ENCODE data around the gene ERICH6B.

The ERICH6B gene

DNA sequence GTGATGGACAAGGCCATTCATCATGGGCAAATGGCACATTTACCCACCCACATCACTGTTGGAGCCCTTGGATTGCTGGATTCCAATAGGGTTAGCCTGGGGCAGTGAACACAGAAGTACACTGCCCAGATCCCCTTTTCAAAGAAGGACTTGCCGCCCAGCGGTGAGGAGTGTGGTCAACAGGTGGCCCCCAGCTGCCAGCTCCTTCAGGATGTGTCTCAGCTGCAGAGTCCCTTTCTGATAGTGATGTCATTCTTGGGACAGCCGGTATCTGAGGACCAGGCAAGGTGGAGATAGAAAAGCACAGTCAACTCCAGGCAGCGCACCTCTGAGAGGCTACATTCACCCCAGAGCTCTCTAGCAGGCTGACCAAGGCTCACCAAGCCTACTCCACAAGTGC is 16.9 kb downstream of the ERICH6B start:
- DNase-seq: no peak

GRCh38 chr13:45596800-45597475 is 18.6 kb downstream of the ERICH6B start:
- DNase-seq: no peak

GRCh38 chr13:45595965-45596364 is 19.6 kb downstream of the ERICH6B start:
- no peak for DNase-seq

DNA sequence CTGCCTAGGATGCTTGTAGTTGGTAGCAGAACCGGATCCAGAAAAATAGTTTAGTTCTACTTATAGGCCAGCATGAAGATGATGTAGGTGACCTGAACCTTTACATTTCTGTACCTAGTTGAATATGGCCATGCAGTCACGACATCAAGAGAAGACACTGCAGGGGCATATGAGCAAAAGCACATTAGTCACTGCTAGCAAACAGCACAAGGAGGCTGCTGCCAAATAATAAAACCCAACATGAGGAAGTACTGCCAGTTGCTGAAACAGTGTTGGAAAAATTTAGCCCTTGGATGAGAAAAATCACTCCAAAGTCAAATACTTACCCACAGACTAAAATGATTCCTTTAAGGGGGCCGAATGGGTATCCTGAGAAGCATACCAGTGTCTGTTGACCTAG is 20.8 kb downstream of the ERICH6B start:
- no peak for DNase-seq

DNA sequence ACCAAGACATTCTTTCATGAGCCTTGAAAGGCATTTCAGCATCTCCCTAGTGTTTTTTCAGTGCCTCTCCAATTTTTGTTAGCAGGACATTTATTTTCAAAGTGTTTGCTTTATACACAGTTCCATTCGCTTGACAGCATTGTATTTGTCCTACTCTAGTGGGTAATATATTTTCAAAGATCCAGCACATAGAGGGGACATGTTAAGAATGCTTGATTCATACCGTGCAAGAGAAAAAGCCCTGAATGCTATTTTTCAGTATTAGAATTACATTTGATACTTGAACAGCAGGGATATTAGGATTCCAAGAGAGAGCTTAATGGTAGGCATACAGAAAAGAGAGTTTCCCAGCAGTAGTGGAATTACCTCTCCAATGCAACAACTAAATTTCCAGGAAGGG is 21.3 kb downstream of the ERICH6B start:
- DNase-seq: no peak

DNA sequence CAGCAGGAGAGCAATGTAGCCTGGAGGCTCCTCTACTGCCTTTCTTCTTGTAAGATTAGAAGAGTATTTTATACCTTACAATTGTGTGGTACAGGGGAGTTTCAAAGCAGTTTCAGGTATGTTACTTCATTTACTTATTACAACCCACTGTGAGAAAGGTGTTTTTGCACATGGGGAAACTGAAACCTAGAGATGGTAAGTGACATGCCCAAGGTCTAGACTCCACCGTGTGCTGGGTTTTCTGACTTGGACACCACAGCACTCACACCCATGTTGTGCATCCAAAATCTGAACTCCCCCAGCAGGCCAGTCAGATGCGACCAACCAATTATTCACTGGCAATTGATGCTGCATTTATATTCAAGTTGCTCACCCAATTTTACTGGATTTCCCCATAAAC is 22.8 kb downstream of the ERICH6B start:
- no peak for DNase-seq

DNA sequence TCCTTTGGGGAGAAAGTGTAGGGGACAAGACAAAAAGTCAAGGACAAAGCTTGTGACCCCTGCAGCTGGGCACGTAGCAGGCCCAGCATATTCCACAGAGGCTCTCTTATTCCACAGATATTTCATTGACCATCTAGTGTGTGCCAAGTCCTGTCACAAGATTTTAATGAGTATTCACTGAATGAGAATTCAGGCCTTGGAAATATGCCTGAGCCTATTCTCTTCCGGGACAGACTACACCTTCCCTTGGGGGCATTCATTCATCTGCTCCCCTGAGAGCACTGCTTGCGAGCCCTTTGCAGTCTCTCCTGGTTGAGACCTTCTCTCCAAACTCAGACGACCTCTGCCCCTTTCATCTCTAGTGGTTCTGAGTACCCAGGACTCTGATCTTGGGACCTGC is 25.5 kb downstream of the ERICH6B start:
- DNase-seq: no peak

DNA sequence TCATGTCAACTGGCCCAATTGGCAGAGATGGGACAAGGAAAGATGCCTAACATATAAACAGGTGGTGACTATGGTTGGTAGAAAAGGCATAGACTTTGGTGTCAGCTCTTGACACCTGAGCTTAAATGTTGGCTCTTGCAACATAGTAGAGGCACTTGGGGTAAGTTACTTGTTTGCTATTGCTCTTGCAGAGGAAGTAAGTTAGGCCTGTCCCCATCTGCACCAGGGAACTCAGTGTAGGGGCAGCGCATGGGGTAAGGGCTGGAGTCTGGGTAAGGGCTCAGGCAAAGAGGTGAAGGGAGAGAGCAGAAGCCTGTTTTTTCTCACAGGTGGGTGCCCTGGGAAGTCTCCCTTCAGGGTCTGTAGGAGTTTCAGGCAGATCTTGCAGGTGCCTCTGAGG is 27.6 kb downstream of the ERICH6B start:
- DNase-seq: no peak

GRCh38 chr13:45584816-45585215 is 30.7 kb downstream of the ERICH6B start:
- no peak for DNase-seq

DNA sequence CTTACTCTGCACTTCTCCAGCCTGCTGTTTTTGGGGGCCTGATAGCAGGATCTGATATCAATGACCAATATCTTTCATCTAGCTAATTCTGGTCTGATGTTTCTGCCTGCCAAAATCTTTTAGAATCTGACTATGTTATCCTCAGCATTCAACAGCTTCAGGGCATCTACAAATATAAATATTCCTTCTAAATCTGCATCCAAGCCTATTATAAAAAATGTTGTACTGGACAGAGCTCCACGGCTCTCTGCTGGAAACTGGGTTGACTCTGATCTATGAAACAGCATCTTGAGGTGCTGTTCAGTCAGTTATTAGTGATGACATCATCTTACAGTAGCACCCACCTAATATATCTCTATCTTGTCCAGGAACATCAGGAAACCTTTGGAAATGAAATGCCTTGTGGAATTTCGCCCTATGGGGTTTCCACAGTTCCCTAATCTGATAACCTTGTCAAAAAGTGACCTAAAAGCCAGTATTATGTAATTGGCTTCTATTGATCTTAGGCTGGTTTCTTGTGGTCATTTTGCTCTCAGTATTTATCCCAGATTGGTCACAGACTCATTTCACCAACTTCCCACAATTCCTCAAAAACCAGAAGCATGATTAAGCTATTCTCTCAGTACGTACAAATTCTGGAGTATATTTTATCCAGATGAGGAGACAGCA is 33.0 kb downstream of the ERICH6B start:
- no peak for DNase-seq

- no peak for DNase-seq
Observed at GRCh38 chr13:45576466-45576865, 39.1 kb downstream of the ERICH6B start.

- DNase-seq: no peak
Observed at GRCh38 chr13:45575830-45576180, 39.7 kb downstream of the ERICH6B start.

- no peak for DNase-seq
Observed at GRCh38 chr13:45575146-45575829, 40.3 kb downstream of the ERICH6B start.

DNA sequence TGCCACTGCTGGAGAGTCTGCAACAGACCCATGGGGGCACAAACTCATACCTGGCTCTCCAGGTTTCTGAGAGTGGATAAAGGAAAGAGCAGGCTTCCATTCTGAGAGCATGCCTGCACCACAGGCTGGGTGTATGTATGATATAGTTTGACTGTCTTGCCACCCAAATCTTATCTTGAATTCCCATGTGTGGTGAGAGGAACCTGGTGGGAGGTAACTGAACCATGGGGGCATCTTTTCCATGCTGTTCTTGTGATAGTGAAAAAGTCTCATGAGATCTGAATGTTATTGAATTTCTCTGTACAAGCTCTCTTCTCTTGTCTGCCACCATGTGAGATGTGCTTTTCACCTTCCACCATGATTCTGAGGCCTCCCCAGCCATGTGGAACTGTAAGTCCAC is 50.2 kb downstream of the ERICH6B start:
- no peak for DNase-seq

- no peak for DNase-seq
Observed at GRCh38 chr13:45564133-45564776, 51.3 kb downstream of the ERICH6B start.

DNA sequence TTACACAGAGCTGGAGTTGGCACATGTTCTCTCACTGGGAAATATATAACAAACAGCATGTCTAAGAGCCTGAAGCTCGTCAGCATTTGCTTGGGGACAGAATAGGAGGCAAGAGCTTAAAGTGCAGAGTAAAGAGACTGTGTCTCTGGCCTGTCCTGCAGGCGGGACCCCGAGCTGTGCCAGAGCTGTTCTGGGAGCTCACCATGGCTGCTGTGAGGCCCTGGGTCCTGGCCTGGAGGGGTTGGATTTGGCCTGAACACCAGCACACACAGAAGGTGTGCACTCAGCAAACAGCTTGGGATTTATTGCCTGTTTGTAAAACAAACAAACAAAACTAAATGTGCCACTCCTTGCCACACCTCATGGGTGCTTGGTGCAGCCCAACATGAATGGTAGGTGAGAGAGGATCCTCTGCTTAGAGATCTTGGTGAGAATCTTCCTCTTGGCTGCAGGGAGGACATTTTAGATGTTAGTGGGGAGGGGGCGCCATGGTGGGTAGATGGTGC is 60.9 kb downstream of the ERICH6B start:
- DNase-seq: no peak

DNA sequence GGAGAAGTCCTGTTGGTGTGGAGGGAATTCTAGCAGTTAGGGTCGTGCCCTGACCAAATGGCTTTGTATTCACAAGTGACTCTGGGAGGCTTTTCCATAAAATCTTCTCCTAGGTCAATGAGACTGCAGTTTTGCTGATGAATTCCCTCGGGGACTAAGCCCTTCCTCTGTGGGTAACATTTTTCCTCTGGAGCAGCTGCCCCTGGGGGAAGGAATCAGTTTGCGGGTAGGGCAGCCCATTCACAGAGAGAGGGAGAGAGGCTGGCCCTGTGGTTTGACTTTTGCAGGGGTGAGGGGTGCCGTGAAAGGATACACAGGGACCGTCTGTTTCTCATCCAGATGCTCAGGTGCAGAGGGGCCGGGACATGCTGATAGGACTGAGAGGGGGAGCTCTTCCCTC is 67.3 kb downstream of the ERICH6B start:
- DNase-seq: no peak

DNA sequence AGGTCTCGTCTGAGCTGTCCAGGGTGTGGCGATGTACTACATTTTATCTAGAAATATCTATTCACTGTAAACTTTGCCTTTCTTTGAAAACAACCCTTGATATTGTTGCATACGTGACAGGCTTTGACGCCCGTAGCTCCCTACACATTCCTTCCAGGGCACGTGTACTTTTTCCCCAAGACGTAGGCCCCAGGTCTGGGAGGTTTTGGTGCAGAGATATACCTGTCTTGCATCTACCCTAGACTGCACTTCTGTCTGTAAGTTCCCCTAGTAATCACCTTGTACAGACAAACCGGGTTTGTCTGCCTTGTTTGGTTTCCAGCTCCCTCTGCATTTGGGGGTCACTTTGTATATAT is 69.2 kb downstream of the ERICH6B start:
- no peak for DNase-seq

GRCh38 chr13:45545686-45546409 is 69.7 kb downstream of the ERICH6B start:
- no peak for DNase-seq

GRCh38 chr13:45544520-45544919 is 71.0 kb downstream of the ERICH6B start:
- no peak for DNase-seq

DNA sequence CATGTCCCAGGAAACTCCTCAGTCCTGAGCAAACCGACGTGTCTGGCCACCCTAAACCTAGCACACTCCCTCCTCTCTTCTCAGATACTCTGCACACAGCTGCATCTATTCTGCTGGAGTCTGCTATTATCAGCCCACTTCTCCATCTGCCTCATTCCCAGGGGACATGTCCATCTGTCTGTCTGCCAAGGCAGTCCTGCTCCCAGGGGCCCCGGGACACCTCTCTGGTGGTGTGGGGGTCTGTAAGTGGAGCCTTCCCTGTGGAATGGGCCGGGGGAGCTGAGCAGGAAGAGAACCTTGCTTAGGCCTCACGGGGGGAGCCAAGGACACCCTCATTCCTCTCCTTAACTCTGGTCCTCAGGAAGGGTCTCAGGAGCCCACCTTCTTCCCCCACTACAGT is 72.7 kb downstream of the ERICH6B start:
- DNase-seq: no peak

- no peak for DNase-seq
Observed at GRCh38 chr13:45542391-45542790, 73.1 kb downstream of the ERICH6B start.

DNA sequence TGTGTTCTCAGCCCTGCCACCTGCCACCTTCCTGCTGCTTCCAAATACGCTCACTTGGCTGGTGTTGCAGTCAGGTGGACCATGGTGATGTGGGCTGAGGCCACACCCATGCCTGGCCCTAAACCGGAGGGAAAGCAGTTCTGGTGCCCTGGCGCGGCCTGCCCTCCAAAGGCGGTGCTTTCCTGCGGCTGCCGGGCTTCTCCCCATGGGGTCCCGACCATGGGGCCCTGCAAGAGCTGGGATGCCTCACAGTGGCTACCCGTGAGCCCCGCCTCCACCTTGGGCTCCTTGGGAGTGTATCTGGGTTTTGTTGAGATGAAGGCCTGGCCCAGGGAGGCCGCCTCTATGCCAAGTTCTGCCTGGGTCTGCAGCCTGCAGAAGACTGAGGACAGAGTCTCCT is 73.7 kb downstream of the ERICH6B start:
- DNase-seq: no peak

Data from NCI-H1436 (cell line).